ENCODE results near the gene IL32. TPM values are rescaled to one million over a fixed set of nuclear protein-coding genes. Genes with fewer than 3 reads are reported as not detected.
A peak's percentile ranks its signal among the peaks of the same experiment; 100 is the strongest.
"Not testable (repeated sequence)": the region's sequence is repeated elsewhere in the genome, so short reads cannot be mapped to it uniquely, and the experiment has no call there.

Gene IL32
- total RNA-seq, 2 donors from 2014 or later = 2,042 to 3,291 TPM

DNA sequence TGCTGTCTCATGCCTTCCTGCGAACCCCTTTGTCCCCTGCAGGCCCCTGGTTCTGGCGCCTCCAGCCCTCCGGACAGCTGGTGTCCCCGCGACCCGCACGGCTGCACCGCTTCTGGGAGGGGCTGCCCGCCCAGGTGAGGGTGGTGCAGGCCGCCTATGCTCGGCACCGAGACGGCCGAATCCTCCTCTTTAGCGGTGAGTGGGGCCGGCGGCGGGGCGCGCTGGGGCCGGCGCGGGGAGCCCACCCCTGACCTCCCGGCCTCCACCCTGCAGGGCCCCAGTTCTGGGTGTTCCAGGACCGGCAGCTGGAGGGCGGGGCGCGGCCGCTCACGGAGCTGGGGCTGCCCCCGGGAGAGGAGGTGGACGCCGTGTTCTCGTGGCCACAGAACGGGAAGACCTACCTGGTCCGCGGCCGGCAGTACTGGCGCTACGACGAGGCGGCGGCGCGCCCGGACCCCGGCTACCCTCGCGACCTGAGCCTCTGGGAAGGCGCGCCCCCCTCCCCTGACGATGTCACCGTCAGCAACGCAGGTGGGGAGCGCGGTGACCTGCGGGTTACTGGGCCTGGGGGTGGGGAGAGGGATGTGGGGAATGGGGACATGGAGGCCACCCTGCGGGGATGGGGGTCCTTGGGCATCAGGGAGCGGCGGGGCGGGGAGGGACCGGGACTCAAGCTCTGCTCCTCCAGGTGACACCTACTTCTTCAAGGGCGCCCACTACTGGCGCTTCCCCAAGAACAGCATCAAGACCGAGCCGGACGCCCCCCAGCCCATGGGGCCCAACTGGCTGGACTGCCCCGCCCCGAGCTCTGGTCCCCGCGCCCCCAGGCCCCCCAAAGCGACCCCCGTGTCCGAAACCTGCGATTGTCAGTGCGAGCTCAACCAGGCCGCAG lies 7.1 kb upstream of the IL32 start:
- H3K36me3 Mint-ChIP-seq = peaks cover 0 to 19% of the 10 kb centered on the region in 2 donors
- peak; percentile 32 to 48 for ATAC-seq
- peak overlapping the region; percentile 74 to 94 for H3K27ac Mint-ChIP-seq
- peaks cover 0 to 4% of the 10 kb centered on the region in 2 donors for H3K9me3 Mint-ChIP-seq
- no peak for DNase-seq (ENCODE audit: low spot score in 2 of 2)

DNA sequence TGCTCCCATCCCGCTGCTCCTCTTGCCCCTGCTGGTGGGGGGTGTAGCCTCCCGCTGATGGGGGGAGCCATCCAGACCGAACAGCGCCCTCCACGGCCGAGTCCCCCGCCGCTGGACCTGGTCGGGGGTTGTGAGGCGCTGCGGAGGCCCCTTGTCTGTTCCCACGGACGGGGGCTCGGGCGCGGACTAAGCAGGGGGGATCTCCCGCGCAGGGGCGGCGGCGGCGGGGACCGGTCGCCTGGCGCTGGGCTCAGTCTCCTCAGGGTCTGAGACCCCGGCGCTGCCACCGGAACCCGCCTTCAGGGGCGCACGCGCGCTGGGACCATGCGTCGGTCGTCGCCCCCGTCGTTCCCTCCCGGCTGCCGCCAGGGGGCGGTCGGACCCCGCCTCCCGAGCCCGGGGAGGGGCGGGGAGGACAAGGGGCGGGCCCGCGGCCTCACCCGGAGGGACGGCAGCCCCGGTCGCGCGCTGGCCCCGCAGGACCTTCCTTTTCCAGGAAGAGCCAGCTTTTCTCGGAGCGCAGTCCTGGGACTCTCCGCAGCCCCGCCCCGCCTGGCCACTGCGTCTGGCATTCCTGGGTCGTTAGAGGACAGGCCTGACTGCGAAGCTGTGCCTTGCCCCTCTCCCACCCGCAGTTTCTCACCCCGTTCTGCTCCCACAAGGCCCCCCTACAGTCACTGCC lies 6.3 kb upstream of the IL32 start:
- peak; percentile 92 to 98 for DNase-seq (ENCODE audit: low spot score in 2 of 2)
- peak; percentile 90 for ATAC-seq
- Mint-ChIP-seq H3K27ac (peak overlapping the region; percentile 94 to 98), H3K36me3 (peaks cover 0 to 24% of the 10 kb centered on the region in 2 donors), H3K9me3 (peaks cover 0 to 4% of the 10 kb centered on the region in 2 donors)

DNA sequence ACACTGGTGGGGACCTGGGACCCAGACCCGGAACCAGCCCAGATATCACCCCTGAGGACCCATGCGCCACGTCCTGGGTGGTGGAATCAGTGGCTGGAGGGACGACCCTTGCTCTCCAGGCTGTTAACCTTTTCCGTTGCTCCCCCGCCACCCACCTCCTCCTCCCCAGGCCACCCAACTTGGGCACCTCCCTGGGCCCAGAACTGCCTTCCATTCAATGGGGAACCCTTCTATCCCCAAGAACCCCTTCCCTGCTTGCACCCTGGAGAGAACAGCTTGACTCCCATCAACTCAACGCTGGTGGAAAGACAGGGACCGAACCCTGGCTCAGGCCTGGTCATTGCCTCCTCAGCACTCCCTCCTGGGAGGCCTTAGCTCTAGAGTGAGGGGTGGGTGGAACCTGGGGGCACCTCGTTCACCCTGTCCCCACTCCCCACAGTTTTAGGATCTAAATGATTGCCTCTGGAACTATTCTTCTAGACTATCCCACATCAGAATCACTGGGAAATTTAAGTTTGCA lies 5.7 kb upstream of the IL32 start:
- peaks cover 0 to 4% of the 10 kb centered on the region in 2 donors for H3K9me3 Mint-ChIP-seq
- ATAC-seq = peak in 1 of 2 donors; percentile 1
- peak overlapping the region; percentile 94 to 98 for H3K27ac Mint-ChIP-seq

GRCh38 chr16:3060339-3061127 lies 4.9 kb upstream of the IL32 start:
- peaks cover 3 to 20% of the 10 kb centered on the region in 2 donors for H3K36me3 Mint-ChIP-seq
- H3K9me3 Mint-ChIP-seq = peaks cover 0 to 4% of the 10 kb centered on the region in 2 donors
- peak overlapping the region; percentile 94 to 98 for H3K27ac Mint-ChIP-seq
- no peak for ATAC-seq
- DNase-seq (ENCODE audit: low spot score in 2 of 2) = no peak

More for the DNA sequence above, 5.7 kb upstream of the IL32 start:
- no peak for DNase-seq (ENCODE audit: low spot score in 2 of 2)
- peaks cover 0 to 22% of the 10 kb centered on the region in 2 donors for H3K36me3 Mint-ChIP-seq

DNA sequence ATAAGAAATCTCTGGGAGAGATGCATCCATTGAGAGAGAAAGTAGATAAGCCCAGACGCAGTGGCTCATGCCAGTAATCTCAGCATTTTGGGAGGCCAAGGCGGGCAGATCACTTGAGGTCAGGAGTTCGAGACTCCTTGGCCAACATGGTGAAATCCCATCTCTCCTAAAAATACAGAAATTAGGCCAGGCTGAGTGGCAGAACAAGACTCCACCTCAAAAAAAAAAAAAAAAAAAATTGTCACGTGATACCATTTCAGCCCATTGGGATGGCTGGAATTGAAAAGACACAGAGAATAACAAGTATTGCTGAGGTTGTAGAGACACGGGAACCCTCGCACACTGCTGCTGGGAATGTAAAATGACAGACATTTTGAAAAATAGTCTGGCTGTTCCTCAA lies 2.9 kb upstream of the IL32 start:
- no peak for DNase-seq (ENCODE audit: low spot score in 2 of 2)
- Mint-ChIP-seq H3K27ac (peak overlapping the region in 1 of 2 donors; percentile 99), H3K9me3 (peaks cover 0 to 4% of the 10 kb centered on the region in 2 donors), H3K36me3 (peaks cover 24 to 37% of the 10 kb centered on the region in 2 donors)
- ATAC-seq = no peak

GRCh38 chr16:3063625-3064386 lies 1.6 kb upstream of the IL32 start:
- H3K9me3 Mint-ChIP-seq = peaks cover 0 to 4% of the 10 kb centered on the region in 2 donors
- DNase-seq (ENCODE audit: low spot score in 2 of 2) (no peak), ATAC-seq (no peak)
- H3K27ac Mint-ChIP-seq = peak overlapping the region; percentile 99 to 100
- peaks cover 36 to 50% of the 10 kb centered on the region in 2 donors for H3K36me3 Mint-ChIP-seq

GRCh38 chr16:3065742-3066439 lies 451 bp downstream of the IL32 start:
- H3K36me3 Mint-ChIP-seq = peaks cover 50 to 64% of the 10 kb centered on the region in 2 donors

DNA sequence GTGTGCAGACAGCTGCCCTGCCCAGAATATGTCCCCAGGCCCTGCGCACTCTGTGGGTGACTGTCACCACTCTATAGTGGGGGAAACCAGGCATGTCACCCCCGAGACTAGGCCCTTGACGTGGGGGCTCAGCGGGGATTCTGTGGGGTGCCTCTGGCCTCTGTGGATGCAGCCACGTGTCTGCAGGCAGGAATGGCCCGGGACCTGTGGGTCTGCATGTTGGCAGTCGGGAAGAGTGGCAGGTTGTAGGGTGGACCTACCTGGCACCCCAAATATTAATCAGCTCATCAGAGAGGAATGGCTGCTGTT lies 954 bp downstream of the IL32 start:
- Mint-ChIP-seq H3K27ac (peak overlapping the region; percentile 99 to 100), H3K9me3 (peaks cover 0 to 4% of the 10 kb centered on the region in 2 donors), H3K36me3 (peaks cover 50 to 64% of the 10 kb centered on the region in 2 donors)
- ATAC-seq (peak in 1 of 2 donors; percentile 1), DNase-seq (ENCODE audit: low spot score in 2 of 2) (no peak)

More at GRCh38 chr16:3065742-3066439, 451 bp downstream of the IL32 start:
- ATAC-seq (peak in 1 of 2 donors; percentile 23), DNase-seq (ENCODE audit: low spot score in 2 of 2) (no peak)
- Mint-ChIP-seq H3K27ac (peak overlapping the region; percentile 99 to 100), H3K9me3 (peaks cover 0 to 4% of the 10 kb centered on the region in 2 donors)

DNA sequence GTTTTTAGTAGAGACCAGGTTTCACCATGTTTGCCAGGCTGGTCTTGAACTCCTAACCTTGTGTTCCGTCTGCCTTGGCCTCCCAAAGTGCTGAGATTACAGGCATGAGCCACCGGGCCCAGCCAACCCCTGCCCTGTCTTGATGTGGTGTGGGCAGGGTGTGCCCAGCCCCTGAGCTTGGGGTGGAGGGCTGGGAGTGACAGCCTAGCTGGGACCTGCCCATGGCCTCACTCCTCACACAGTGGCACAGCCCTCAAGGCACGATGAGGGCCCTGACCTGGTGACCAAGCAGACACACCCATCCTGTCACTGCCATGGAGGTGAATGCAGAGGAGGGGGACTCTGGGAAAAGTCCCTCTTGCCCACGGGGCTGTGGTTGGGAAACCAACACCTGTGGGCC lies 3.0 kb downstream of the IL32 start:
- ATAC-seq = no peak
- Mint-ChIP-seq H3K27ac (peak overlapping the region; percentile 98 to 99), H3K9me3 (no peaks in the 10 kb centered on the region), H3K36me3 (peaks cover 50 to 56% of the 10 kb centered on the region in 2 donors)
- no peak for DNase-seq (ENCODE audit: low spot score in 2 of 2)

GRCh38 chr16:3069146-3069545 lies 3.7 kb downstream of the IL32 start:
- H3K9me3 Mint-ChIP-seq = not testable (repeated sequence)
- Mint-ChIP-seq H3K36me3 (peaks cover 50 to 52% of the 10 kb centered on the region in 2 donors), H3K27ac (peak overlapping the region; percentile 74 to 99)

DNA sequence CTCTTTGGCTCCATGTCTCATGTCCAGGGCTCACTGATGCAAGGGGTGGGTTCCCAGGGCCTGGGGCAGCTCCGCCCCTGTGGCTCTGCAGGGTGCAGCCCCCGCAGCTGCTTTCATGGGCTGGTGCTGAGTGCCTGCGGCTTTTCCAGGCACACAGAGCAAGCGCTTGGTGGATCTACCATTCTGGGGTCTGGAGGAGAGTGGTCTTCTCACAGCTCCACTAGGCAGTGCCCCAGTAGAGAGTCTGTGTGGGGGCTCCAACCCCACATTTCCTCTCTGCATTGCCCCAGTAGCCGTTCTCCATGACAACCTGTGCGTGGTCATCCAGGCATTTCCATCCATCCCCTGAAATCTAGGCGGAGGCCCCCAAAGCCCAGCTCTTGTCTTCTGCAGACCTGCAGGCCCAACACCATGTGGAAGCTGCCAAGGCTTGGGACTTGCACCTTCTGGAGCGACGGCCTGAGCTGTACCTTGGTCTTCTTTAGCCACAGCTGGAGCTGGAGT lies 5.2 kb downstream of the IL32 start:
- peaks cover 45 to 54% of the 10 kb centered on the region in 2 donors for H3K36me3 Mint-ChIP-seq

More at GRCh38 chr16:3069146-3069545, 3.7 kb downstream of the IL32 start:
- ATAC-seq; DNase-seq (ENCODE audit: low spot score in 2 of 2): not testable (repeated sequence)

DNA sequence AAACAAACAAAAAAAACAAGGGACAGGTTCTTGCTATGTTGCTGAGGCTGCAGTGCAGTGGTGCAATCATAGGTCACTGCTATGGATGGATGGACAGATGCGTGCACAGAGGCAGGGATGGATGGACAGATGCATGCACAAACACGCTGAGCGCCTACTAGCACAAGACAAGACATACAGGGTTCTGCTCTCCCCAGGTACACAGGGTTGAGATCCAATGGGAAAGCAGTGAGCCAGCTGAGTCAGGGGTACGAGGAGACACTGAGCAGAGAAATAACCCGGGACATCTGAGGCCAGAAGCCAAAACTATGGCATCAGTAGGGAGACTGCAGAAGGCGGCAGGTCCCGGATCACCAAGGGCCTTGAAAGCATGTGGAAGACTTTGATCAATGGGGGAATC lies 6.2 kb downstream of the IL32 start:
- H3K9me3 Mint-ChIP-seq = peaks cover 0 to 5% of the 10 kb centered on the region in 2 donors
- DNase-seq (ENCODE audit: low spot score in 2 of 2) (no peak), ATAC-seq (no peak)
- peaks cover 35 to 47% of the 10 kb centered on the region in 2 donors for H3K36me3 Mint-ChIP-seq
- peak overlapping the region; percentile 83 to 99 for H3K27ac Mint-ChIP-seq

More for the DNA sequence above, 5.2 kb downstream of the IL32 start:
- ATAC-seq (no peak), DNase-seq (ENCODE audit: low spot score in 2 of 2) (no peak)
- Mint-ChIP-seq H3K27ac (peak overlapping the region; percentile 32 to 99), H3K9me3 (peaks cover 0 to 5% of the 10 kb centered on the region in 2 donors)

DNA sequence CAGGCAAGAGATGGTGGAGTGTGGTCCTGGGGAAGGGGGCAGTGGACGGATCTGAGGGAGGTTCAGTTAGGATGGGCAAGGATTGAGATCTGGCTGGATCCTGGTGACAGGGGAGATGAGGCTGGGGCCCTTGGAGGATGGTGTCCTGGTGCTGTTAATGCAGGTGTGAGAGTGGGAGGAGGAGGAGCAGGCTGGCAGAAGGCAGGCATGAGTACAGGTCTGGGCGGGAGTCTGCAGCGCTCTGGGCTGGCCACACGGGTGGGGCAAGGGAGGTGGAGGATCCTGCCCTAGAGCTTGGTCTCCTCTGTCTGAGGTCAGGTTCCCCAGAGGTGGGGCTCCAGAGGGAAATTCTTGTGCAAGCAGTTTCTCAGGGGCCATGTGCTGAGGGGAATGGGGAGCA lies 6.7 kb downstream of the IL32 start:
- not testable (repeated sequence) for H3K9me3 Mint-ChIP-seq; DNase-seq (ENCODE audit: low spot score in 2 of 2)
- peaks cover 30 to 47% of the 10 kb centered on the region in 2 donors for H3K36me3 Mint-ChIP-seq
- peak in 1 of 2 donors; percentile 2 for ATAC-seq
- peak overlapping the region; percentile 83 to 99 for H3K27ac Mint-ChIP-seq

- Mint-ChIP-seq H3K36me3 (peaks cover 27 to 47% of the 10 kb centered on the region in 2 donors), H3K27ac (peak overlapping the region; percentile 99)
- peak in 1 of 2 donors; percentile 62 for DNase-seq (ENCODE audit: low spot score in 2 of 2)
- ATAC-seq = peak; percentile 43 to 50
- not testable (repeated sequence) for H3K9me3 Mint-ChIP-seq
Observed at GRCh38 chr16:3072576-3073263, 7.3 kb downstream of the IL32 start.
